HL-60 (cell line): ENCODE results near the gene NACC2.

ENCODE experiments used
- DNase-seq, 2 experiments: peaks; one replicate each; pipeline ENCODE4 v3.0.0-alpha.2; 2010 to 2020; ENCODE audit warnings: low read depth in 1 of 2, low spot score in 1 of 2
- H3K27ac ChIP-seq: fragments of 250-450 bp; sonication (Bioruptor Pico); replicated peaks from 2 replicates; pipeline ENCODE4 v1.5.1; 2020; ENCODE audit warnings: mild to moderate bottlenecking, moderate library complexity
- H3K27me3 ChIP-seq: fragments of 250-450 bp; sonication (Bioruptor Pico); 2 replicates; pipeline ENCODE4 v1.5.1; 2021; ENCODE audit warnings: mild to moderate bottlenecking, moderate library complexity; ENCODE audit not compliant: insufficient read depth, poor library complexity, severe bottlenecking
- H3K4me3 ChIP-seq: replicated peaks from 2 replicates; pipeline ENCODE4 v1.5.1; 2011; ENCODE audit warnings: mild to moderate bottlenecking, control low read depth, low read length; ENCODE audit not compliant: insufficient read depth
- GABPA ChIP-seq: IDR thresholded peaks from 2 replicates; pipeline ENCODE4 v1.6.1; 2012; ENCODE audit warnings: low read depth
- POLR2AphosphoS5 ChIP-seq: IDR thresholded peaks from 2 replicates; pipeline ENCODE4 v1.6.1; 2012; ENCODE audit warnings: low read depth
- SPI1 ChIP-seq: IDR thresholded peaks from 2 replicates; pipeline ENCODE4 v1.6.1; 2012; ENCODE audit warnings: low read depth, mild to moderate bottlenecking, borderline replicate concordance
- TF ChIP-seq, protein P1 (sequence below): IDR thresholded peaks from one replicate; pipeline ENCODE4 v1.5.1; 2011; ENCODE audit warnings: low read length, control low read depth, inconsistent platforms; ENCODE audit not compliant: insufficient read depth
- TF ChIP-seq, protein P2 (sequence below): IDR thresholded peaks from 2 replicates; pipeline ENCODE4 v1.6.1; 2012; ENCODE audit warnings: low read depth; ENCODE audit not compliant: insufficient replicate concordance

The NACC2 gene

DNA sequence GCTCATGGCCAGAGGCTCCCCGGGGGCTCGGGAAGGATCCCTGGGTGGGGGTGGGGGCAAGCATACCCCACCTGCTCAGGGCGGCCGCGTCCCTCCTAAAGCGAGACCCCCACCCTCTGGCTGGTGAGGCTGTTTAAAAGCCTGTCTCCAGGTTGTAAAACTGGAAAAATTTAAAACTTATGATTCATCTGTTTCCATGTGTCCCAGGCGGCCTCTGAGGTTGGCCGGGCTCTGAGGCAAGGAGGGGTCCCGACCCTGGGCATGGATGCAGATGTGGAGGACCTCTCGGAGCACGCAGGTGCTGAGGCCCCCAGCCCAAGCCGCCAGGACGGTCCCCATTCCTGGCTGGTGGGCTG lies 47.7 kb upstream of the NACC2 start:
- Histone ChIP-seq H3K4me3 (no peak overlapping the region), H3K27ac (no peak overlapping the region), H3K27me3 (peaks cover 9% of the 10 kb centered on the region)
- TF ChIP-seq POLR2AphosphoS5 (no peak), GABPA (no peak), SPI1 (no peak)
- TF ChIP-seq, protein P1, sequence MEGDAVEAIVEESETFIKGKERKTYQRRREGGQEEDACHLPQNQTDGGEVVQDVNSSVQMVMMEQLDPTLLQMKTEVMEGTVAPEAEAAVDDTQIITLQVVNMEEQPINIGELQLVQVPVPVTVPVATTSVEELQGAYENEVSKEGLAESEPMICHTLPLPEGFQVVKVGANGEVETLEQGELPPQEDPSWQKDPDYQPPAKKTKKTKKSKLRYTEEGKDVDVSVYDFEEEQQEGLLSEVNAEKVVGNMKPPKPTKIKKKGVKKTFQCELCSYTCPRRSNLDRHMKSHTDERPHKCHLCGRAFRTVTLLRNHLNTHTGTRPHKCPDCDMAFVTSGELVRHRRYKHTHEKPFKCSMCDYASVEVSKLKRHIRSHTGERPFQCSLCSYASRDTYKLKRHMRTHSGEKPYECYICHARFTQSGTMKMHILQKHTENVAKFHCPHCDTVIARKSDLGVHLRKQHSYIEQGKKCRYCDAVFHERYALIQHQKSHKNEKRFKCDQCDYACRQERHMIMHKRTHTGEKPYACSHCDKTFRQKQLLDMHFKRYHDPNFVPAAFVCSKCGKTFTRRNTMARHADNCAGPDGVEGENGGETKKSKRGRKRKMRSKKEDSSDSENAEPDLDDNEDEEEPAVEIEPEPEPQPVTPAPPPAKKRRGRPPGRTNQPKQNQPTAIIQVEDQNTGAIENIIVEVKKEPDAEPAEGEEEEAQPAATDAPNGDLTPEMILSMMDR = no peak
- TF ChIP-seq, protein P2, sequence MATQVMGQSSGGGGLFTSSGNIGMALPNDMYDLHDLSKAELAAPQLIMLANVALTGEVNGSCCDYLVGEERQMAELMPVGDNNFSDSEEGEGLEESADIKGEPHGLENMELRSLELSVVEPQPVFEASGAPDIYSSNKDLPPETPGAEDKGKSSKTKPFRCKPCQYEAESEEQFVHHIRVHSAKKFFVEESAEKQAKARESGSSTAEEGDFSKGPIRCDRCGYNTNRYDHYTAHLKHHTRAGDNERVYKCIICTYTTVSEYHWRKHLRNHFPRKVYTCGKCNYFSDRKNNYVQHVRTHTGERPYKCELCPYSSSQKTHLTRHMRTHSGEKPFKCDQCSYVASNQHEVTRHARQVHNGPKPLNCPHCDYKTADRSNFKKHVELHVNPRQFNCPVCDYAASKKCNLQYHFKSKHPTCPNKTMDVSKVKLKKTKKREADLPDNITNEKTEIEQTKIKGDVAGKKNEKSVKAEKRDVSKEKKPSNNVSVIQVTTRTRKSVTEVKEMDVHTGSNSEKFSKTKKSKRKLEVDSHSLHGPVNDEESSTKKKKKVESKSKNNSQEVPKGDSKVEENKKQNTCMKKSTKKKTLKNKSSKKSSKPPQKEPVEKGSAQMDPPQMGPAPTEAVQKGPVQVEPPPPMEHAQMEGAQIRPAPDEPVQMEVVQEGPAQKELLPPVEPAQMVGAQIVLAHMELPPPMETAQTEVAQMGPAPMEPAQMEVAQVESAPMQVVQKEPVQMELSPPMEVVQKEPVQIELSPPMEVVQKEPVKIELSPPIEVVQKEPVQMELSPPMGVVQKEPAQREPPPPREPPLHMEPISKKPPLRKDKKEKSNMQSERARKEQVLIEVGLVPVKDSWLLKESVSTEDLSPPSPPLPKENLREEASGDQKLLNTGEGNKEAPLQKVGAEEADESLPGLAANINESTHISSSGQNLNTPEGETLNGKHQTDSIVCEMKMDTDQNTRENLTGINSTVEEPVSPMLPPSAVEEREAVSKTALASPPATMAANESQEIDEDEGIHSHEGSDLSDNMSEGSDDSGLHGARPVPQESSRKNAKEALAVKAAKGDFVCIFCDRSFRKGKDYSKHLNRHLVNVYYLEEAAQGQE = no peak
- DNase-seq = no peak

DNA sequence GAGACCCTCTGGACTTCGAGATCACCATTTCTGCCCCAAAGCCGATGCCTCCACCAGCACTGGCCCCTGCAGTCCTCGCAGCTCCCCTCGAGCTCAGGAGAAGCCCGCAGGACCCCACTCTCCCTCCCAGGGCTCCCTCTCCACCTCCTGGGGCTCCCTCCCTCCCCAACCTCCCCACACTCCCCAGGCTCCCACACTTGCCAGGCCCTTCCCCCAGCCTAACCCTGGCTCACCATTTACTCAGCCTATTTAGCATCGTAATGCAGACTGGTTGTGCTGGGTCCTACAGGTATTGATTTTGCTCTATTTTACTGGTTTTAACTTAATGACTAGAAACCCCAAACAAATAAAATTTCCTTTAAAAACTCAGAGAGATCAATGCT lies 47.3 kb upstream of the NACC2 start:
- no peak for DNase-seq
- Histone ChIP-seq H3K27ac (no peak overlapping the region), H3K27me3 (peaks cover 5% of the 10 kb centered on the region), H3K4me3 (no peak overlapping the region)
- TF ChIP-seq, protein P1 = no peak
- TF ChIP-seq SPI1 (no peak), GABPA (no peak), POLR2AphosphoS5 (no peak)
- TF ChIP-seq, protein P2 = no peak

DNA sequence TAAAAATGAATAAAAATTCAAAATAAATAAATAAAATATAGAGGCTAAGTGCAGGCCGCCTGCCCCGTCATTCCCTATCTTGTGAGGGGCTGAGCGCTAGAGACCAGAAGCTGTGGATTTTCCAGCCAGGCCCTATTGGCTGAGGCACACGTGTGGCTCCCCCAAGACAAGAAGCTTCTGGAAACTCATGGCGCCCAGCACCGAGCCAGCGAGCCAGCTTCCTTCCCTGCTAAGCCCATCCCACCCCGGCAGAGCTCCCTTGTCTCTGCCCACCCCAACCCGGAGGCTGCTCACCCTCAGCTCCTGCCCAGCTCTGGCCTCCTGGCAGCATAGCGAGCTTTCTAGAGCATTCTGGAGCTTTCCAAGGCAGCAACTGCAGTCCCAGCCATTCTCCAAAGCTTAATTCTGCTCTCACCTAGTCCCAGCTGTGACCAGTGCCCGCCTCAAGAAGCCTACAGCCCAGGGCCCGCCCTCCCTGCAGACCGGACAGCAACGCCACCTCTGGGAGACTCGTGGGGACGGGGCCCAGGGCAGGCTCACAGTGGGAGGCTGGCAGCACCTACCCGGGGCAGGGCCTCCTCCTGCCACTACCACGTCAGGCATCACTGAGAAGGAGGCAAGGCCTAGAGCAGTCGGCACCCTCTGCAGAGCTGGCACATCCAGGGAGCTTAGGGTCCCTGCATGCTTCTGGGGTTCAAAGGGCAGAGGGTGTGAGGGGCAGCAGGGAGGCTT lies 46.8 kb upstream of the NACC2 start:
- TF ChIP-seq SPI1 (no peak), GABPA (no peak)
- TF ChIP-seq, protein P2 = no peak
- TF ChIP-seq, protein P1 = no peak
- H3K27ac ChIP-seq = no peak overlapping the region
- no peak overlapping the region for H3K4me3 ChIP-seq
- DNase-seq = no peak
- peaks cover 4% of the 10 kb centered on the region for H3K27me3 ChIP-seq
